Astrocyte (in vitro differentiated cells and primary cell): Measurements from ENCODE around the gene TTPAL.

Source experiments
- EZH2 ChIP-seq: IDR thresholded peaks from 2 replicates; pipeline ENCODE4 v1.6.1; 2012; ENCODE audit warnings: mild to moderate bottlenecking, low read length, inconsistent platforms; ENCODE audit not compliant: insufficient read depth
- TF ChIP-seq, protein P1 (sequence below): IDR thresholded peaks from 2 replicates; pipeline ENCODE4 v1.5.1; 2011; ENCODE audit warnings: low read depth, mild to moderate bottlenecking, inconsistent platforms, low read length, moderate library complexity; ENCODE audit not compliant: insufficient read depth

DNA sequence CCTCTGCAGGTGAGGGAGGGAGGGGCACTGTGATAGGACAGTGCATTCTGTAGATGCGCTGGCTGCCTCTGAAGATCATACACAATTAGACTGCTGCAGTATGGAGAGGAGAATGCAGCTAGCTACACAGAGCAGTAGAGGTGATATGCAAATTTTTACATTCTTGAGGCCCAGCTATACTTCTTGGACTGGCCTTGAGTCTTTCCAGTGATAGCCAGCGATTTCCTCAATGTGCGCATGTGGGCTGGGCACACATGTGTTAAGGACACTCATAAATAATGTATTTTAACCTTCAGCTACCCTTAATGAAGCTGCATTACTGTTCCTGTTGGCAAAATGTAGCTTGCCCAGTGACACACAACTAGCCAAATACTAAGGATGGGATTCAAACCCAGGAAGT is 19.0 kb downstream of the TTPAL start:
- TF ChIP-seq, protein P1, sequence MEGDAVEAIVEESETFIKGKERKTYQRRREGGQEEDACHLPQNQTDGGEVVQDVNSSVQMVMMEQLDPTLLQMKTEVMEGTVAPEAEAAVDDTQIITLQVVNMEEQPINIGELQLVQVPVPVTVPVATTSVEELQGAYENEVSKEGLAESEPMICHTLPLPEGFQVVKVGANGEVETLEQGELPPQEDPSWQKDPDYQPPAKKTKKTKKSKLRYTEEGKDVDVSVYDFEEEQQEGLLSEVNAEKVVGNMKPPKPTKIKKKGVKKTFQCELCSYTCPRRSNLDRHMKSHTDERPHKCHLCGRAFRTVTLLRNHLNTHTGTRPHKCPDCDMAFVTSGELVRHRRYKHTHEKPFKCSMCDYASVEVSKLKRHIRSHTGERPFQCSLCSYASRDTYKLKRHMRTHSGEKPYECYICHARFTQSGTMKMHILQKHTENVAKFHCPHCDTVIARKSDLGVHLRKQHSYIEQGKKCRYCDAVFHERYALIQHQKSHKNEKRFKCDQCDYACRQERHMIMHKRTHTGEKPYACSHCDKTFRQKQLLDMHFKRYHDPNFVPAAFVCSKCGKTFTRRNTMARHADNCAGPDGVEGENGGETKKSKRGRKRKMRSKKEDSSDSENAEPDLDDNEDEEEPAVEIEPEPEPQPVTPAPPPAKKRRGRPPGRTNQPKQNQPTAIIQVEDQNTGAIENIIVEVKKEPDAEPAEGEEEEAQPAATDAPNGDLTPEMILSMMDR: no peak
- TF ChIP-seq EZH2: no peak
